HL-60 (cell line): ENCODE data around the gene IGFBP3.

ENCODE experiments used
- DNase-seq, 2 experiments: peaks; one replicate each; pipeline ENCODE4 v3.0.0-alpha.2; 2010 to 2020; ENCODE audit warnings: low read depth in 1 of 2, low spot score in 1 of 2
- H3K27ac ChIP-seq: fragments of 250-450 bp; sonication (Bioruptor Pico); replicated peaks from 2 replicates; pipeline ENCODE4 v1.5.1; 2020; ENCODE audit warnings: mild to moderate bottlenecking, moderate library complexity
- H3K27me3 ChIP-seq: fragments of 250-450 bp; sonication (Bioruptor Pico); 2 replicates; pipeline ENCODE4 v1.5.1; 2021; ENCODE audit warnings: mild to moderate bottlenecking, moderate library complexity; ENCODE audit not compliant: insufficient read depth, poor library complexity, severe bottlenecking
- H3K4me3 ChIP-seq: replicated peaks from 2 replicates; pipeline ENCODE4 v1.5.1; 2011; ENCODE audit warnings: mild to moderate bottlenecking, control low read depth, low read length; ENCODE audit not compliant: insufficient read depth
- CTCF ChIP-seq: IDR thresholded peaks from one replicate; pipeline ENCODE4 v1.5.1; 2011; ENCODE audit warnings: low read length, control low read depth, inconsistent platforms; ENCODE audit not compliant: insufficient read depth
- GABPA ChIP-seq: IDR thresholded peaks from 2 replicates; pipeline ENCODE4 v1.6.1; 2012; ENCODE audit warnings: low read depth
- POLR2AphosphoS5 ChIP-seq: IDR thresholded peaks from 2 replicates; pipeline ENCODE4 v1.6.1; 2012; ENCODE audit warnings: low read depth
- SPI1 ChIP-seq: IDR thresholded peaks from 2 replicates; pipeline ENCODE4 v1.6.1; 2012; ENCODE audit warnings: low read depth, mild to moderate bottlenecking, borderline replicate concordance
- TF ChIP-seq, protein P1 (sequence below): IDR thresholded peaks from 2 replicates; pipeline ENCODE4 v1.6.1; 2012; ENCODE audit warnings: low read depth; ENCODE audit not compliant: insufficient replicate concordance

Gene IGFBP3

DNA sequence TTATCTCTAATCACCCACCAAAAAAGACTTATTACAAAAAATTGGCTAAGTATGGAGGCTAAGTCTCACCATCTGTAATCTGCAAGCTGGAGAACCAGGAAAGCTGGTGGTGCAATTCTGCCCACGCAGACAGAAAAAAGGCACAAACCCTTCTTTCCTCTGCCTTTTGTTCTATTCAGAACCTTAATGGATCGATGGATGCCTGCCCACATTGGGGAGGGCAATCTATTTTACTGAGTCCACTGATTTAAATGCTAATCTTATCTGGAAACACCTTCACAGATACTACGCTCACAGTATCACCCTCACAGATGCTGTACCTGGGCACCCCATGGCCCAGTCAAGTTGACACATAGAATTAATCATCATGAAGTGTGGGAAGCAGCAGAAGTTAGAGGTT, 10.2 kb downstream of the IGFBP3 start:
- TF ChIP-seq GABPA, result no peak
- DNase-seq, result no peak
- peaks cover 2% of the 10 kb centered on the region for H3K27me3 ChIP-seq
- H3K27ac ChIP-seq, result no peak overlapping the region
- H3K4me3 ChIP-seq, result no peak overlapping the region

DNA sequence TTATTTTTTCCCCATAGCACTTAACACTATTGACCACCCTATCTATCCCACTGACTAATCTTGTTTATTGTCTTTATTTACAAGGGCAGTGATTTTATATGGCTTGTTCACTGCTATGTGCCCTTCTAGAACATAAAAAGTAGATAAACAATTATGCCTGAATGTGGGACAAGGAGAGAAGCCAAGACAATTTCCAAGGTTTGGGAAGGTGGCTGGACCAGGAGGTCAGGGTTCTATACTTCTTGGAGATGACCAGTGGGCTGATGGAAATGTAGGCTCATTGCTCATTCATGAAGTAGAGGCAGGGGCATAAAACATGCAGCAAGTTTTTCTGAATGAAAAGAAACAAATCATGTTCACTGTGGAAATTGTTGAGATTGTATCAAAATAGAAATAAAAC, 11.5 kb downstream of the IGFBP3 start:
- Histone ChIP-seq H3K27me3 (peaks cover 2% of the 10 kb centered on the region), H3K4me3 (no peak overlapping the region), H3K27ac (no peak overlapping the region)
- no peak for DNase-seq
- TF ChIP-seq POLR2AphosphoS5 (no peak), GABPA (no peak)

DNA sequence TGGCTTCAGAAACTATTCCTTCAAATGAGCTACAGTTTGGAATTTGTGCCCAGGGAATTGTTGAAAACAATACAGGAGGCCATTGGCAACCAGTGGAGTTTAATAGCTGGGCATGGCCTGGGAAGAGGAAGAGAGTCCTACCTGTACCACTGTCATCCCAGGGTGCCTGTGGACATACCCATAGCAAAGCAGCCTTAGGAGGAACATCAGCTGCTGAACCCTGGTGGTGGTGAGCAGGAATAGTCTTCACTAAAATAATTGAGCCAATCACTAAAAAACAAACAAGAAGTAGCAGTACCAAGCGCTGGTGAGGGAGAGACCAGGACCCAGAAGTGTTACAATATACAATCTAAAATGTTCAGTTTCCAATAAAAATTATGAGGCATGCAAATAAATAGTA, 18.3 kb downstream of the IGFBP3 start:
- Histone ChIP-seq H3K4me3 (no peak overlapping the region), H3K27ac (no peak overlapping the region), H3K27me3 (no peaks in the 10 kb centered on the region)
- no peak for TF ChIP-seq SPI1
- no peak for DNase-seq

- H3K27me3 ChIP-seq, result peaks cover under 1% of the 10 kb centered on the region
- no peak overlapping the region for H3K27ac ChIP-seq
- TF ChIP-seq GABPA, result no peak
- no peak for TF ChIP-seq POLR2AphosphoS5
- no peak overlapping the region for H3K4me3 ChIP-seq
- no peak for DNase-seq
These were observed 19.5 kb downstream of the IGFBP3 start for GRCh38 chr7:45901566-45901965.

DNA sequence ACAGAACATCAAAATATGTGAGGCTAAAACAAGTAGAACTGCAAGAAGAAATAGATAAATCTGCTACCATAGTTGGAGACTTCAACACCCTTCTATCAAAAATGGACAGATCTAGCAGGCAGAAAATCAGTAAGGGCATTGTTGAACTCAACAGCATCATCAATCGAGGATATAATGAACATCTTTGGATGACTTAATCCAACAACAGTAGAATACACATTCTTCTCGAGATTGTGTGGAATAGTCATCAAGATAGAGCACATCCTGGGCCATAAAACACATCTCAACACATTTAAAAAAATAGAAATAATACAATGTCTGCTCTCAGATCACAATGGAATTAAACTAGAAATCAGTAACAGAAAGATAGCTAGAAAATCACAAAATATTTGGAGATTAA, 22.9 kb downstream of the IGFBP3 start:
- TF ChIP-seq GABPA, result no peak
- TF ChIP-seq, protein P1, sequence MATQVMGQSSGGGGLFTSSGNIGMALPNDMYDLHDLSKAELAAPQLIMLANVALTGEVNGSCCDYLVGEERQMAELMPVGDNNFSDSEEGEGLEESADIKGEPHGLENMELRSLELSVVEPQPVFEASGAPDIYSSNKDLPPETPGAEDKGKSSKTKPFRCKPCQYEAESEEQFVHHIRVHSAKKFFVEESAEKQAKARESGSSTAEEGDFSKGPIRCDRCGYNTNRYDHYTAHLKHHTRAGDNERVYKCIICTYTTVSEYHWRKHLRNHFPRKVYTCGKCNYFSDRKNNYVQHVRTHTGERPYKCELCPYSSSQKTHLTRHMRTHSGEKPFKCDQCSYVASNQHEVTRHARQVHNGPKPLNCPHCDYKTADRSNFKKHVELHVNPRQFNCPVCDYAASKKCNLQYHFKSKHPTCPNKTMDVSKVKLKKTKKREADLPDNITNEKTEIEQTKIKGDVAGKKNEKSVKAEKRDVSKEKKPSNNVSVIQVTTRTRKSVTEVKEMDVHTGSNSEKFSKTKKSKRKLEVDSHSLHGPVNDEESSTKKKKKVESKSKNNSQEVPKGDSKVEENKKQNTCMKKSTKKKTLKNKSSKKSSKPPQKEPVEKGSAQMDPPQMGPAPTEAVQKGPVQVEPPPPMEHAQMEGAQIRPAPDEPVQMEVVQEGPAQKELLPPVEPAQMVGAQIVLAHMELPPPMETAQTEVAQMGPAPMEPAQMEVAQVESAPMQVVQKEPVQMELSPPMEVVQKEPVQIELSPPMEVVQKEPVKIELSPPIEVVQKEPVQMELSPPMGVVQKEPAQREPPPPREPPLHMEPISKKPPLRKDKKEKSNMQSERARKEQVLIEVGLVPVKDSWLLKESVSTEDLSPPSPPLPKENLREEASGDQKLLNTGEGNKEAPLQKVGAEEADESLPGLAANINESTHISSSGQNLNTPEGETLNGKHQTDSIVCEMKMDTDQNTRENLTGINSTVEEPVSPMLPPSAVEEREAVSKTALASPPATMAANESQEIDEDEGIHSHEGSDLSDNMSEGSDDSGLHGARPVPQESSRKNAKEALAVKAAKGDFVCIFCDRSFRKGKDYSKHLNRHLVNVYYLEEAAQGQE, result no peak
- no peak overlapping the region for H3K4me3 ChIP-seq
- peaks cover 2% of the 10 kb centered on the region for H3K27me3 ChIP-seq
- DNase-seq, result no peak
- H3K27ac ChIP-seq, result no peak overlapping the region

DNA sequence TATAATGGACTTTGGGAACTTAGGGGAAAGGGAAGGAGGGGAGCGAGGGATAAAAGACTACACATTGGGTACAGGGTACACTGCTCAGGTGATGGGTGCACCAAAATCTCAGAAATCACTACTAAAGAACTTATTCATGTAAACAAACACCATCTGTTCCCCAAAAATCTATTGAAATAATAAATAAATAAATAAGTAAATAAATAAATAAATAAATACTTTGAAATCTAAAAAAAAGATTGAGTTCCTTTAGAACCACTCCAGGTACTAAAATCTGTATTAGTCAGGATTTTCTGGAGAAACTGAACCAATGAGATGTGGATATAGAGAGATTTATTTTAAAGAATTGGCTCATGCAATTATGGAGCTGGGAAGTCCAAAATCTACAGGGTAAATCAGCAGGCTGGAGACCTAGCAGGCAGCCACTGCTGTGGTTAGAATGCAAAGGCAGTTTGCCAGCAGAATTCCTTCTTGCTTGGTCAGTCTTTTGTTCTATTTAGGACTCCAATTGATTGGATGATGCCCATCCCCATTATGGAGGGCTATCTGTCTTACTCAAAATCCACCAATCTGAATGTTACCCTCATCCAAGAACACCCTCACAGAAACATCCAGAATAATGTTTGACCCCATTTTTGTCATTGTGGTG, 23.9 kb downstream of the IGFBP3 start:
- no peak for DNase-seq
- Histone ChIP-seq H3K4me3 (no peak overlapping the region), H3K27me3 (peaks cover 2% of the 10 kb centered on the region), H3K27ac (no peak overlapping the region)
- TF ChIP-seq CTCF (no peak), GABPA (no peak), SPI1 (no peak), POLR2AphosphoS5 (no peak)
- TF ChIP-seq, protein P1, result no peak
